Thyroid gland (tissue), 4 donors: ENCODE measurements around the gene SMYD1.

Experiments
- CTCF ChIP-seq, 6 experiments: fragments of 200-600 bp in 3 of 6; fragments of 450-650 bp in 3 of 6; sonication (generic) in 3 of 6; IDR thresholded peaks; one replicate each; pipeline ENCODE4 v1.5.1; 2016 to 2019; ENCODE audit warnings: antibody characterized with exemption in 6 of 6, mild to moderate bottlenecking in 2 of 6, inconsistent platforms in 1 of 6, moderate library complexity in 1 of 6
- POLR2A ChIP-seq, 2 donors: fragments of 450-650 bp; IDR thresholded peaks; one replicate each; pipeline ENCODE4 v1.6.1; 2017; ENCODE audit warnings: antibody characterized with exemption in 2 of 2, mild to moderate bottlenecking in 2 of 2, moderate library complexity in 1 of 2

GRCh38 chr2:88069117-88069516, 1.5 kb downstream of the SMYD1 start:
- TF ChIP-seq POLR2A (IDR thresholded peaks at IDR 0.05) (no peak), CTCF (IDR thresholded peaks at IDR 0.05) (no peak)
